ENCODE results near the gene NFKBIA.
A peak's percentile ranks its signal among the peaks of the same experiment; 100 is the strongest.
"Not testable (repeated sequence)": the region's sequence is repeated elsewhere in the genome, so short reads cannot be mapped to it uniquely, and the experiment has no call there.

NFKBIA gene

DNA sequence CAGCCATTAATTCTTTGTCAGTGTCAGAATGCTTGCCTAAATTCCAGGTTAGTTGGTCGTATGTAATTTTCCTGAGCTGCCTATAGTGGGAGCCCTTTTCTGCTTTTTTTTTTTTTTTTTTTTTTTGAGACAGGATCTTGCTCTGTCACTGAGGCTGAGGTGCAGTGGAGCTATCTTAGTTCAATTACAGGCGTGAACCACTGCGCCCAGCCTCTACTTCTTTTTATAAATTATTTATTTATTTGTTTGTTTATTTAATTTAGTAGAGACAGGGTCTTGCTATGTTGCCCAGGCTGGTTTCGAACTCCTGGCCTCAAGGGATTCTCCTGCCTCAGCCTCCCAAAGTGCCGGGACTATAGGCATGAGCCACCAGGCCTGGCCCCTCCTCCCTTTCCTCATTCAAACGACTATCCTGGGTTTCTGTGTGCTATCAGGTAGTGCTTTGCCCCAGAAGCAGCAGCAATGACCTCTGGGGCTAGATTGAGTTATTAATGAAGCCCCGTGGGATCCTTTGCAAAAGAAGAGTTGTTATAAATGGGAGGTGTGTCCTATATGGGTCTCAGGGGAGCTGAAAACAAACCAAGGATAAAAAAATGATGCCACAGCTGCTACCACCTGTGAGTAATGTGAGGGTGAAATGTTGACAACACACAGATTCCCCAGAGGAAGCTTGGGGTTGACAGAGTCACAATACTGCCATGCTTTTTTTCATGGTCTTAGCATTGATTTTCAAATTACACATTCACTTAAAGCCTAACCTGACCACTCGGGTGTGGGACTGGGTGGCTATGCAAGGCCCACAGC, 34.6 kb upstream of the NFKBIA start:
- H3K4me1 ChIP-seq (ENCODE audit: insufficient read depth, poor library complexity, severe bottlenecking), result no peaks in the 10 kb centered on the region
- no peaks in the 10 kb centered on the region for H3K9me3 ChIP-seq (ENCODE audit: severe bottlenecking)
- H3K36me3 ChIP-seq (ENCODE audit: low read depth), result no peaks in the 10 kb centered on the region
- H3K4me3 ChIP-seq (ENCODE audit: severe bottlenecking), result no peak overlapping the region
- H3K27ac ChIP-seq (ENCODE audit: poor library complexity, severe bottlenecking), result no peak overlapping the region
- TF ChIP-seq, protein P1, sequence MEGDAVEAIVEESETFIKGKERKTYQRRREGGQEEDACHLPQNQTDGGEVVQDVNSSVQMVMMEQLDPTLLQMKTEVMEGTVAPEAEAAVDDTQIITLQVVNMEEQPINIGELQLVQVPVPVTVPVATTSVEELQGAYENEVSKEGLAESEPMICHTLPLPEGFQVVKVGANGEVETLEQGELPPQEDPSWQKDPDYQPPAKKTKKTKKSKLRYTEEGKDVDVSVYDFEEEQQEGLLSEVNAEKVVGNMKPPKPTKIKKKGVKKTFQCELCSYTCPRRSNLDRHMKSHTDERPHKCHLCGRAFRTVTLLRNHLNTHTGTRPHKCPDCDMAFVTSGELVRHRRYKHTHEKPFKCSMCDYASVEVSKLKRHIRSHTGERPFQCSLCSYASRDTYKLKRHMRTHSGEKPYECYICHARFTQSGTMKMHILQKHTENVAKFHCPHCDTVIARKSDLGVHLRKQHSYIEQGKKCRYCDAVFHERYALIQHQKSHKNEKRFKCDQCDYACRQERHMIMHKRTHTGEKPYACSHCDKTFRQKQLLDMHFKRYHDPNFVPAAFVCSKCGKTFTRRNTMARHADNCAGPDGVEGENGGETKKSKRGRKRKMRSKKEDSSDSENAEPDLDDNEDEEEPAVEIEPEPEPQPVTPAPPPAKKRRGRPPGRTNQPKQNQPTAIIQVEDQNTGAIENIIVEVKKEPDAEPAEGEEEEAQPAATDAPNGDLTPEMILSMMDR (IDR thresholded peaks at IDR 0.05; ENCODE audit: poor library complexity, severe bottlenecking), result peak; percentile 86
- DNase-seq (ENCODE audit: low spot score) (no peak), ATAC-seq (ENCODE audit: low read depth) (no peak; the same call in 2 of the 3 replicates)
- H3K27me3 ChIP-seq (ENCODE audit: insufficient read depth, poor library complexity, severe bottlenecking), result no peaks in the 10 kb centered on the region

DNA sequence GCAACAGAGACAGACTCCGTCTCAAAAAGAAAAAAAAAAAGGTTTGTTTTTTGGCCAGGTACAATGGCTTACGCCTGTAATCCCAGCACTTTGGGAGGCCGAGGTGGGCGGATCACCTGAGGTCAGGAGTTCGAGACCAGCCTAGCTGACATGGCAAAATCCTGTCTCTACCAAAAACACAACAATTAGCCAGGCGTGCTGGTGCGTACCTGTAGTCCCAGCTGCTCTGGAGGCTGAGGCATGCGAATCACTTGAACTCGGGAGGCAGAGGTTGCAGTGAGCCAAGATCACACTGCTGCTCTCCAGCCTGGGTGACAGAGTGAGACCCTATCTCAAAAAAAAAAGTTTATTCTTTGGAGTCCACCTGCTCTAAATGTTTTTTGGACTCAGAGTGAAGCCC, 33.9 kb upstream of the NFKBIA start:
- H3K36me3 ChIP-seq (ENCODE audit: low read depth); H3K4me3 ChIP-seq (ENCODE audit: severe bottlenecking); H3K27ac ChIP-seq (ENCODE audit: poor library complexity, severe bottlenecking); H3K27me3 ChIP-seq (ENCODE audit: insufficient read depth, poor library complexity, severe bottlenecking); H3K9me3 ChIP-seq (ENCODE audit: severe bottlenecking); H3K4me1 ChIP-seq (ENCODE audit: insufficient read depth, poor library complexity, severe bottlenecking); DNase-seq (ENCODE audit: low spot score); ATAC-seq (ENCODE audit: low read depth): not testable (repeated sequence)

DNA sequence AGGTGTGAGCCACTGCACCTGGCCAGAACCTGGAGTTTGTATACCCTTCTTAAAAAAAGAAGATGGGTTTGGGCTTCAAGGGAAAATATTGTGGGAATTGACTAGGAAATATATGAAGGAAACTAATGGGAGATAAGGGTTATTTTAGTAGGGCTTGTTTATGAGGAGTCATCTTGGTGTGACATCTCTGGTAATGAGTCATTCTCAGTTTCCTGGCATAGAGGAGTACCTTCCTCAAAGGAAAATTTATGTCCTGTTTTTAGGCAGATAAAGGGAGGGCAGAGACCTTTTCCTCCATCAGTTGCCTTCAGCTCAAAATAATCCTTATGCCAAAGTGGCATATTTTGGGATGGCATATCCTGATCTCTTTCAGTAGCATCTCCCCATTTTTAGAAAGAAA, 30.6 kb upstream of the NFKBIA start:
- Histone ChIP-seq H3K27ac (ENCODE audit: poor library complexity, severe bottlenecking) (no peak overlapping the region), H3K4me1 (ENCODE audit: insufficient read depth, poor library complexity, severe bottlenecking) (no peaks in the 10 kb centered on the region), H3K36me3 (ENCODE audit: low read depth) (no peaks in the 10 kb centered on the region), H3K27me3 (ENCODE audit: insufficient read depth, poor library complexity, severe bottlenecking) (no peaks in the 10 kb centered on the region), H3K4me3 (ENCODE audit: severe bottlenecking) (no peak overlapping the region), H3K9me3 (ENCODE audit: severe bottlenecking) (no peaks in the 10 kb centered on the region)
- DNase-seq (ENCODE audit: low spot score) (no peak), ATAC-seq (ENCODE audit: low read depth) (peak; percentile 53; the same call in 1 of the 3 replicates)
- TF ChIP-seq, protein P1 (IDR thresholded peaks at IDR 0.05; ENCODE audit: poor library complexity, severe bottlenecking), result no peak

DNA sequence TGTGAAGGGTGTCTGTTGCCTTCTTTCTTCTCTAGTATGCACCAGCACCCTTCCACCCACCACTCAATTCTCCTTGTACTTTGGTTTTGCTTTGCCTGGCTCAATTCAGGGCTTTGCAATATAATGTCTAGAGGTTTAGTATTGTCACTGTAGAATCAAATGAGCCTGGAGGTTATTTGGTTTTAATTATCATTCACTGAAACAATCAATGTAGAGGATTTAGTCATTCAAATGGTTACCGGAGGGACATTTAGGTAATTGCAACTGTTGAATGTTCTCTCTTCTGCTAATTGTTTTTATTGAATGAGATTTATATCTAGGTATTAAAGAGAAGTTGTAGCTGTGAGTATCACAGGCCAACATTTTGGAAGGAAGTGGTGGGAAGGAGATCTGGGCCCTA, 29.3 kb upstream of the NFKBIA start:
- ATAC-seq (ENCODE audit: low read depth), result no peak
- H3K4me3 ChIP-seq (ENCODE audit: severe bottlenecking), result no peak overlapping the region
- no peak overlapping the region for H3K27ac ChIP-seq (ENCODE audit: poor library complexity, severe bottlenecking)
- H3K4me1 ChIP-seq (ENCODE audit: insufficient read depth, poor library complexity, severe bottlenecking), result no peaks in the 10 kb centered on the region
- no peaks in the 10 kb centered on the region for H3K36me3 ChIP-seq (ENCODE audit: low read depth)
- no peaks in the 10 kb centered on the region for H3K27me3 ChIP-seq (ENCODE audit: insufficient read depth, poor library complexity, severe bottlenecking)
- DNase-seq (ENCODE audit: low spot score), result no peak
- no peaks in the 10 kb centered on the region for H3K9me3 ChIP-seq (ENCODE audit: severe bottlenecking)
- TF ChIP-seq, protein P1 (IDR thresholded peaks at IDR 0.05; ENCODE audit: poor library complexity, severe bottlenecking), result no peak

DNA sequence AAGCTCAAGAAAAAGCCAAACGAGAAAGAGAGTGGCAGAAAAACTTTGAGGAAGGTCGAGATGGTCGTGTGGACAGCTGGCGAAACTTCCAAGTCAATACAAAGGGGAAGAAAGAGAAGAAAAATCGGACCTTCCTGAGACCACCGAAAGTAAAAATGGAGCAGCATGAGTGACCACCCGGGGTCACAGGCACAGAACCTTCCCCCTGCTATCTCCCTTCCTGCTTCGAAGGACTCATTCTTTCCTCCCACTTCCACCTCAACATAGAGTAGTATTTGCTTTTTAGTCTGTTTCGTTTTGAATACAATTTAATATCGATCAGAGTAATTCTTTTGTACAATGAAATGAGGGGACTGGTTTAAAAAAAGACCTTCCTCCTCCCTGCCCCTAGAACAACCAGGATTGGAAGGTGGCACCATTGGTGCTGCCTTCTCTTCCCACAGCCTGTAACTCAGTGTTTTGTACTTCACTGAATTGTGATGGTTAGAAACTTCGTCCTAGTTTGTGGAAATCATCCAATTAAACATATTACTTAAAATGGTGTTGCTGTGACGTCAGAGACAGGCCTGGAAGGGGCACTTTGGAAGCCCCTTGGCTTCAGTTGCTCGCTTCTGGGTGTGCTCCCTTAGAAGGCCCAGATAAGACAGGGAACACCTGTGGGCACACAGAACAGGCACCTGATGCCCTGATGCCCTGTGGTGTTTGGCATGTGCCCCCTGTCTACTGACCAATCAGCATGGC, 26.1 kb upstream of the NFKBIA start:
- Histone ChIP-seq H3K36me3 (ENCODE audit: low read depth) (no peaks in the 10 kb centered on the region), H3K27ac (ENCODE audit: poor library complexity, severe bottlenecking) (no peak overlapping the region), H3K4me3 (ENCODE audit: severe bottlenecking) (no peak overlapping the region), H3K27me3 (ENCODE audit: insufficient read depth, poor library complexity, severe bottlenecking) (no peaks in the 10 kb centered on the region), H3K4me1 (ENCODE audit: insufficient read depth, poor library complexity, severe bottlenecking) (no peaks in the 10 kb centered on the region), H3K9me3 (ENCODE audit: severe bottlenecking) (no peaks in the 10 kb centered on the region)
- no peak for ATAC-seq (ENCODE audit: low read depth)
- DNase-seq (ENCODE audit: low spot score), result no peak
- TF ChIP-seq, protein P1 (IDR thresholded peaks at IDR 0.05; ENCODE audit: poor library complexity, severe bottlenecking), result no peak
